ENCODE measurements around the gene EPN2.
"Not testable (repeated sequence)": the region's sequence is repeated elsewhere in the genome, so short reads cannot be mapped to it uniquely, and the experiment has no call there.

Gene EPN2

GRCh38 chr17:19237139-19237388 is at the start of gene EPN2:
Gene EPN2, plus strand, starts transcription at chr17:19237366. Its CDS starts 45,754 bp downstream, at chr17:19283120.
- DNase-seq, result peak; percentile 66 to 67

- not testable (repeated sequence) for DNase-seq
Observed at GRCh38 chr17:19187883-19188869, 49.0 kb upstream of the EPN2 start.

GRCh38 chr17:19188870-19189708 is 48.1 kb upstream of the EPN2 start:
- not testable (repeated sequence) for DNase-seq

- DNase-seq, result not testable (repeated sequence)
Observed at GRCh38 chr17:19189781-19190405, 47.3 kb upstream of the EPN2 start.

- peak in 1 of 2 donors; percentile 8 for DNase-seq
Observed at GRCh38 chr17:19196382-19197204, 40.6 kb upstream of the EPN2 start.

- DNase-seq, result not testable (repeated sequence)
Observed at GRCh38 chr17:19202448-19202847, 34.7 kb upstream of the EPN2 start.

GRCh38 chr17:19203429-19203828 is 33.7 kb upstream of the EPN2 start:
- DNase-seq, result not testable (repeated sequence)

- not testable (repeated sequence) for DNase-seq
Observed at GRCh38 chr17:19215074-19215860, 21.9 kb upstream of the EPN2 start.

- not testable (repeated sequence) for DNase-seq
Observed at GRCh38 chr17:19216148-19216926, 20.8 kb upstream of the EPN2 start.

- not testable (repeated sequence) for DNase-seq
Observed at GRCh38 chr17:19218914-19219313, 18.3 kb upstream of the EPN2 start.

GRCh38 chr17:19219384-19219783 is 17.8 kb upstream of the EPN2 start:
- not testable (repeated sequence) for DNase-seq

- DNase-seq, result not testable (repeated sequence)
Observed at GRCh38 chr17:19220195-19220594, 17.0 kb upstream of the EPN2 start.

- not testable (repeated sequence) for DNase-seq
Observed at GRCh38 chr17:19226610-19227588, 10.3 kb upstream of the EPN2 start.

- DNase-seq, result not testable (repeated sequence)
Observed at GRCh38 chr17:19234676-19235075, 2.5 kb upstream of the EPN2 start.

GRCh38 chr17:19236351-19237138 is 621 bp upstream of the EPN2 start:
- DNase-seq, result not testable (repeated sequence)

- DNase-seq, result no peak
Observed at GRCh38 chr17:19237389-19238166, 412 bp downstream of the EPN2 start.

- DNase-seq, result peak in 1 of 2 donors; percentile 1
Observed at GRCh38 chr17:19238167-19238505, 970 bp downstream of the EPN2 start.

GRCh38 chr17:19239544-19239943 is 2.4 kb downstream of the EPN2 start:
- DNase-seq, result no peak

All from CD4-positive, alpha-beta T cell treated with Interleukin-4 for 1 hour (primary cell).